ENCODE measurements around the gene MACROD2.
"Not testable (repeated sequence)": the region's sequence is repeated elsewhere in the genome, so short reads cannot be mapped to it uniquely, and the experiment has no call there.

MACROD2 gene

DNA sequence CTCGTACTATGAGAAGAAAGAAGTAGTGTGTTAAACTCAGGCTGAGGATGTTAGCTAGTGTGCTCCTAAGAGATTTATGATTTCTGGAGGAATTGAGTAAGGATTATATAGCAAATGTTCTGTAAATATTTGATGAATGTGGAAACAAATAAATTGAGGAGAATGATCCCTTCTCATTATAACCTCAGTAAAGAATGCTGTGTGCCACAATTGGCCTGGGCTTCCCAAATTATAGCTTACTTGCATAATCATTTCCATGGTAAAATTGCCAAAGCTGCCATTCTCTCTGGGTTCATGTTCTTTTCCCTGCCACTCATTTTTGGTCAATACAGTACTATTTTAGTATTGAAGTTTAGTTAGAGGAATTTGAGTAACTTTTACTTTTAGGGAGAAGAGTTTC, 213.6 kb downstream of the MACROD2 start:
- H3K4me1 ChIP-seq = no peaks in the 10 kb centered on the region
- H3K9ac ChIP-seq = no peak overlapping the region
- H3K9me3 ChIP-seq = no peaks in the 10 kb centered on the region; the same call in 1 of the 2 replicates
- H4K20me1 ChIP-seq = no peaks in the 10 kb centered on the region
- no peaks in the 10 kb centered on the region for H3K36me3 ChIP-seq
- no peak for TF ChIP-seq Cebpa-rat (IDR thresholded peaks at IDR 0.05)
- no peaks in the 10 kb centered on the region for H3K27me3 ChIP-seq
- no peak overlapping the region for H3K4me3 ChIP-seq
- H3K4me2 ChIP-seq = no peak overlapping the region
- no peak overlapping the region for H3K27ac ChIP-seq

DNA sequence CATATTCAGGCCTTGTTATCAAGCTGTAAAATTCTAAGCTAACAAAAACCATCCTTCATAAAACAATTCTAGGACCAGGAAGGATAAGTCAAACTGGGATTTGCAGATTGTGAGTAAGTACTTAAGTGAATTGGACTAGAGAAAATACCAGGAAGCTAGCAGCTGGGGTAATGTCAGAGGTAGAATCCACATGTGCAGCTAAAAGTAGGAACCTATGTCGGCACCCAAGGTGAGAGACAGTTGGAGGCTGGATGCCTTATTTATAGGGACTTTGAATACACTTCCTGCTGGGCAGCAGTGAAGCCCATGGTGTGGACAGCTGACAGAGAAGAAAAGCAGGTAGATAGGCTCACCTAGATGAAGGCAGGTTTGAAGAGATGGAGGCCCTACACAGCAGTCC, 214.8 kb downstream of the MACROD2 start:
- no peaks in the 10 kb centered on the region for H4K20me1 ChIP-seq
- no peaks in the 10 kb centered on the region for H3K9me3 ChIP-seq
- H3K4me2 ChIP-seq = no peak overlapping the region
- H3K36me3 ChIP-seq = no peaks in the 10 kb centered on the region
- no peak overlapping the region for H3K4me3 ChIP-seq
- TF ChIP-seq Cebpa-rat (IDR thresholded peaks at IDR 0.05) = no peak
- H3K9ac ChIP-seq = no peak overlapping the region
- H3K27me3 ChIP-seq = no peaks in the 10 kb centered on the region
- H3K27ac ChIP-seq = no peak overlapping the region
- H3K4me1 ChIP-seq = no peaks in the 10 kb centered on the region

DNA sequence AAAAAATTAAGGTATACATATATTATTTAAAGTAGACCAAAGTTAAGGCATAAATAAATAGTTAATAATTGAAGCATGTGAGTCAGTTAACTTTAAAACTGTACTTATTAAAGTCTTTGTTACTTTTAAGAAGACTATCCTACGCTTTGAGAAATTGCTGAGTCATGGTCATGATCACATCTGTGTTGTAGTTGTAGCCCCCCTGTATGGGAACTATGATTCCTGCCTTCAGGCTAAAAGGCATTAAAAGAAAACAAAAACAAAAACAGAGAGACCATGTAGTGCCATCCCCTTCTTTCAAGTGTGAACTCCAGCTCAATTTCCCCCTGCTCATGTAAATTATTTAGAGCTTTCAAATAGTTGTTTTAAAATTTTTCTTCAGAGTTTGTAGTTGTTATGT, 218.7 kb downstream of the MACROD2 start:
- Histone ChIP-seq H4K20me1 (no peaks in the 10 kb centered on the region), H3K4me1 (no peaks in the 10 kb centered on the region), H3K9ac (no peak overlapping the region), H3K36me3 (no peaks in the 10 kb centered on the region), H3K27ac (no peak overlapping the region), H3K27me3 (no peaks in the 10 kb centered on the region), H3K9me3 (no peaks in the 10 kb centered on the region), H3K4me3 (no peak overlapping the region), H3K4me2 (no peak overlapping the region)
- no peak for TF ChIP-seq Cebpa-rat (IDR thresholded peaks at IDR 0.05)

DNA sequence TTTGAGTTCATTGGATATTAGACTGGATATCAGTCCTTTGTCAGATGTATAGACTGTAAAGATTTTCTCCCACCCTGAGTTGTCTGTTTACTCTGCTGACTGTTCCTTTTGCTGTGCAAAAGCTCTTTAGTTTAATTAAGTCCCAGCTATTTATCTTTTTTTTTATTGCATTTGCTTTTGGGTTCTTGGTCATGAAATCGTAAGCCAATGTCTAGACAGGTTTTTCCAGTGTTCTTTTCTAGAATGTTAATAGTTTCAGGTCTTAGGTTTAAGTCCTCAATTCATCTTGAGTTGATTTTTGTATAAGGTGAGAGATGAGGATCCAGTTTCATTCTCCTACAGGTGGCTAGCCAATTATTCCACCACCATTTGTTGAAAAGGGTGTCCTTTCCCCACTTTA, 220.6 kb downstream of the MACROD2 start:
- H3K4me2 ChIP-seq, H3K4me3 ChIP-seq, H3K27me3 ChIP-seq, H3K9ac ChIP-seq, H3K4me1 ChIP-seq, H4K20me1 ChIP-seq, H3K9me3 ChIP-seq, H3K36me3 ChIP-seq, H3K27ac ChIP-seq: not testable (repeated sequence)

DNA sequence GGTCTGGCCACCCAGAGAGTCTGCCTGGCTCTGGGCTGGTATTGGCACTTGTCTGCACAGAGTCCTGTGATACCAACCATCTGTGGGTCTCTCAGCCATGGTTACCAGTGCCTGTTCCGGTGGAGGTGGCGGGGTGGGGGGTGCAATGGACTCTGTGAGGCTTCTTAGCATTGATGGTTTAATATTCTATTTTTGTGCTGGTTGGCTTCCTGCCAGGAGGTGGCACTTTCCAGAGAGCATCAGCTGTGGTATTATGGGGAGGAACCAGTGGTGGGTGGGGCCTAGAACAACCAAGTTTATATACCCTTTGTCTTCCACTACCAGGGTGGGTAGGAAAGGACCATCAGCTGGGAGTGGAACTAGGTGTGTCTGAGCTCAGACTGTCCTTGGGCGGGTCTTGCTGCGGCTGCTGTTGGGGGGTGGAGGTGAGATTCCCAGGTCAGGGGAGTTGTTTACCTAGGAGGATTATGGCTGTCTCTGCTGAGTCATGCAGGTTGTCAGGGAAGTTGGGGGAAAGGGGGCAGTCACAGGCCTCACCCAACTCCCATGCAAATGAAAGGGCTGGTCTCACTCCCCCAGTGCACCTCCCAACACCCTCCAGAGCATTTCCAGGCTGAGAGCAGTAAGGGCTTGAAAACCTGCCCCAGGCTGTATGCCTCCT, 224.6 kb downstream of the MACROD2 start:
- no peaks in the 10 kb centered on the region for H3K9me3 ChIP-seq
- peaks cover 7% of the 10 kb centered on the region for H3K4me1 ChIP-seq
- H3K27ac ChIP-seq = no peak overlapping the region
- H3K9ac ChIP-seq = no peak overlapping the region
- no peak overlapping the region for H3K4me3 ChIP-seq
- no peaks in the 10 kb centered on the region for H3K36me3 ChIP-seq
- H4K20me1 ChIP-seq = no peaks in the 10 kb centered on the region
- no peaks in the 10 kb centered on the region for H3K27me3 ChIP-seq
- peak overlapping the region; percentile 13; the same call in 1 of the 2 replicates for H3K4me2 ChIP-seq
- TF ChIP-seq Cebpa-rat (IDR thresholded peaks at IDR 0.05) = no peak

DNA sequence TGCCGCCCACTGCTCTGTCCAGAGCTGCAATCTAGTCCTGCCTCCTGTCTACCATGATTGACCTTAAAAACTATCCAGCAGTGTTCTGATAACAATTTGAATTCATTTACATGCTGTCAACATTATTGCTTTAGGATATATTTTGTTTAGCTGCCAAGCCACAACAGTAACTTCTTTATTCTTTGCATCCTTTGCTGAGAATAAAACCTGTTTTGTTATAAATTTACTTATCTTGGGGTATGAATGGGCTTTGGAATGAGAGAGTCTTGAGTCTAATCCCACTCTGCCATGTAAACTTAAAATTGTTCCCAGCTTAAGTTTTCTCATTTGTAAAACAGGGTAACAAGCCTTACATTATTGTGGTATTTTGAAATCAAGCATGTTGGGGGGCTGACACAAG, 225.7 kb downstream of the MACROD2 start:
- Histone ChIP-seq H3K4me3 (no peak overlapping the region), H3K9me3 (no peaks in the 10 kb centered on the region), H3K36me3 (no peaks in the 10 kb centered on the region), H3K27me3 (no peaks in the 10 kb centered on the region), H3K9ac (no peak overlapping the region), H3K27ac (no peak overlapping the region), H3K4me2 (no peak overlapping the region), H4K20me1 (no peaks in the 10 kb centered on the region), H3K4me1 (peaks cover 7% of the 10 kb centered on the region)
- TF ChIP-seq Cebpa-rat (IDR thresholded peaks at IDR 0.05) = no peak

DNA sequence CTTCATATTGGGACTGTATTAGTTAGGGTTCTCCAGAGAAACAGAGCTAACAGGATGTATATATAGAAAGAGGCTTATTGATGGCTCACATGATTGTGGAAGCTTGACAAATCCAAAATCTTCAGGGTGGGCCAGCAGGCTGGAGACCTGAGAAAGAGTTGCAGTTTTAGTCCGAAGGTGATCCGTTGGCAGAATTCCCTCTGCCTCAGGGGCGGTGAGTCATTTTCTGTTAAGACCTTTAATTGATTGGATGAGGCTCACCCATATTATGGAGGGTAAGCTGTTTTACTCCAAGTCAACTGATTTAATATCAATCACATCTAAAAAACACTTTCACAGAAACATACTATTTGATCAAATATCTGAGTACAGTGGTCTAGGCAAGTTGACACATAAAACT, 228.5 kb downstream of the MACROD2 start:
- H4K20me1 ChIP-seq = no peaks in the 10 kb centered on the region
- no peaks in the 10 kb centered on the region for H3K36me3 ChIP-seq
- no peak overlapping the region for H3K4me2 ChIP-seq
- H3K4me1 ChIP-seq = peaks cover 7% of the 10 kb centered on the region
- no peak for TF ChIP-seq Cebpa-rat (IDR thresholded peaks at IDR 0.05)
- H3K27me3 ChIP-seq = no peaks in the 10 kb centered on the region
- no peak overlapping the region for H3K4me3 ChIP-seq
- no peak overlapping the region for H3K27ac ChIP-seq
- no peak overlapping the region for H3K9ac ChIP-seq
- no peaks in the 10 kb centered on the region for H3K9me3 ChIP-seq

DNA sequence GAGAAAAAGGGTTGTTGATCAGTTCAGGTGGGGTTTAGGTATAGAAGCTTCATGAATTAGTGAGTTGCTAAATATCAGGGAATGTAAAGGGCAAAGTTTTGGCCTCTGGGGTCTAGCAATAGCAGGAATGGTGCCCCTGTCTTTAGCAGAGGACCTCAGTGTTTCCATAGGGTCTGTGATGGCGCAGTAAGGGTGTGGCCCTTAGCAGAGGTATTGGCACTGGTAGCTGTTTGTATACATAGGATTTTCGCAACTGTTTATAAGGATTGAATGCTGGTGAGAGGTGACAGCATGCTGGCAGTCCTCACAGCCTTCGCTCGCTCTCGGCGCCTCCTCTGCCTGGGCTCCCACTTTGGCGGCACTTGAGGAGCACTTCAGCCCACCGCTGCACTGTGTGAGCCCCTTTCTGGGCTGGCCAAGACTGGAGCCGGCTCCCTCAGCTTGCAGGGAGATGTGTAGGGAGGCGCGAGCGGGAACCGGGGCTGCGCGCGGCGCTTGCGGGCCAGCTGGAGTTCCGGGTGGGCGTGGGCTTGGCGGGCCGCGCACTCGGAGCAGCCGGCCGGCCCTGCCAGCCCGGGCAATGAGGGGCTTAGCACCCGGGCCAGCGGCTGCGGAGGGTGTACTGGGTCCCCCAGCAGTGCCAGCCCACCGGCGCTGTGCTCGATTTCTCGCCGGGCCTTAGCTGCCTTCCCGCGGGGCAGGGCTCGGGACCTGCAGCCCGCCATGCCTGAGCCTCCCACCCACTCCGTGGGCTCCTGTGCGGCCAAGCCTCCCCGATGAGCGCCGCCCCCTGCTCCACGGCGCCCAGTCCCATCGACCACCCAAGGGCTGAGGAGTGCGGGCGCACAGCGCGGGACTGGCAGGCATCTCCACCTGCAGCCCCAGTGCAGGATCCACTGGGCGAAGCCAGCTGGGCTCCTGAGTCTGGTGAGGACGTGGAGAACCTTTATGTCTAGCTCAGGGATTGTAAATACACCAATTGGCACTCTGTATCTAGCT, 231.0 kb downstream of the MACROD2 start:
- not testable (repeated sequence) for H3K9me3 ChIP-seq, H3K36me3 ChIP-seq, H3K9ac ChIP-seq, H3K27me3 ChIP-seq, H4K20me1 ChIP-seq, H3K27ac ChIP-seq, H3K4me3 ChIP-seq, H3K4me2 ChIP-seq, H3K4me1 ChIP-seq

DNA sequence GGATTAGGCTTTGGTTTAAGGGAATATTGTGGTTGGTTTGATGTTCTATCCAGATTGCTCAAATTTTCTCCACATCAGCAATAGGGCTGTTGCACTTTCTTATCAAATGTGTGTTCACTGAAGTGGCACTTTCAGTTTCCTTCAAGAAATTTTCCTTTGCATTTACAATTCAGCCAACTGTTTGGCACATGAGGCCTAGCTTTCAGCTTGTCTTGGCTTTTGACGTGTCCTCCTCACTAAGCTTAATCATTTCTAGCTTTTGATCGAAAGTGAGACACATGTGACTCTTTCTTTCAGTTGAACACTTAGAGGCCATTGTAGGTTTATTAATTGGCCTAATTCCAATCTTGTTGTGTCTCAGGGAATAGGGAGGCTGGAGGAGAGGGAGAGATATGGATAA, 237.3 kb downstream of the MACROD2 start:
- Histone ChIP-seq H3K36me3 (no peaks in the 10 kb centered on the region), H3K4me1 (peaks cover 8% of the 10 kb centered on the region), H3K9me3 (no peaks in the 10 kb centered on the region), H3K27me3 (no peaks in the 10 kb centered on the region), H3K9ac (no peak overlapping the region), H3K27ac (no peak overlapping the region), H3K4me3 (no peak overlapping the region), H4K20me1 (no peaks in the 10 kb centered on the region), H3K4me2 (peak overlapping the region; percentile 6; the same call in 1 of the 2 replicates)
- no peak for TF ChIP-seq Cebpa-rat (IDR thresholded peaks at IDR 0.05)

DNA sequence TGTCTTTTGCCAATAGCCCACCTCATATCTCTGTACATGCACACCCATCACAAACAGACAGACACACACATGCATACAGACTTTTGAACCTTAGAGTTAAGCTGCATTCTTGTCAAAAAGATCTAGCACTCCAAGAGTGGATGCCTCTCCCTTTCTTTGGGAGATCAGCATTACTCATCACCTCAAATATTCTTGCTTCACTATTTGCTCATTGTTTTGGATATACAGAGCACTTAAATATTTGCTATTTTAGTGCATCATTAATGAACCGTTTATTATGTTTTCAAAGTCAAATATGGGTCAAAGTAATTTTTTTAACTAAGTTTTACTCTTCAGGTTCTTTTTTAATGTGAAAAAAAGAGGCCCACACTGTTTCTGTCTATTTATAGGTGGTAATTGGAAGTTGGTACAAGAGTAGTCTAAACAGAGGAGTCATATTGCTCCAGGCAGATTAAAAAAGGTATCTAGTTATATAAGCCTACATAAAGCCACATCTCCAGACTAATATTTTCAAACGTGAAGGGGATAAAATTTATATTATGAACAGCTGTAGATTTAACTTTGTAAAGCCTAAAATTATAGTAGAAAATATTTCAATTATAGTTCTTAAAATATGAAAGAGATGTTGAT, 239.5 kb downstream of the MACROD2 start:
- Histone ChIP-seq H3K9me3 (no peaks in the 10 kb centered on the region), H3K27ac (no peak overlapping the region), H3K36me3 (no peaks in the 10 kb centered on the region), H3K4me3 (no peak overlapping the region), H4K20me1 (no peaks in the 10 kb centered on the region), H3K4me1 (peaks cover 8% of the 10 kb centered on the region), H3K4me2 (no peak overlapping the region), H3K27me3 (no peaks in the 10 kb centered on the region), H3K9ac (no peak overlapping the region)
- no peak for TF ChIP-seq Cebpa-rat (IDR thresholded peaks at IDR 0.05)

All from BLaER1 (cell line).